Thyroid gland (tissue), 4 donors: Measurements from ENCODE around the gene LIPT1. TPM values are rescaled to one million over a fixed set of nuclear protein-coding genes. Genes with fewer than 3 reads are reported as not detected.
A peak's percentile ranks its signal among the peaks of the same experiment; 100 is the strongest.

Experiments used
- DNase-seq, 2 donors: peaks; one replicate each; pipeline ENCODE4 v3.0.0-alpha.2; 2019
- H3K27ac ChIP-seq, 3 donors: fragments of 200-600 bp; sonication (generic); 1 replicate in 2 of 3; 2 replicates in 1 of 3; pipeline ENCODE4 v1.5.1; 2016 to 2019; ENCODE audit warnings: mild to moderate bottlenecking in 1 of 3, moderate library complexity in 1 of 3
- H3K27me3 ChIP-seq: fragments of 200-600 bp; sonication (generic); one replicate; pipeline ENCODE4 v1.5.1; 2019
- H3K36me3 ChIP-seq, 2 donors: fragments of 200-600 bp; sonication (generic); one replicate each; pipeline ENCODE4 v1.5.1; 2016 to 2019
- H3K4me1 ChIP-seq, 2 donors: fragments of 200-600 bp; sonication (generic); one replicate each; pipeline ENCODE4 v1.5.1; 2017 to 2019
- H3K4me3 ChIP-seq, 3 donors: fragments of 200-600 bp; sonication (generic); replicated peaks in 1 of 3; 1 replicate in 2 of 3; 2 replicates in 1 of 3; pipeline ENCODE4 v1.5.1; 2016; ENCODE audit warnings: mild to moderate bottlenecking in 1 of 3
- H3K9me3 ChIP-seq: fragments of 200-600 bp; sonication (generic); one replicate; pipeline ENCODE4 v1.5.1; 2017
- POLR2A ChIP-seq, 2 donors: fragments of 450-650 bp; IDR thresholded peaks; one replicate each; pipeline ENCODE4 v1.6.1; 2017; ENCODE audit warnings: antibody characterized with exemption in 2 of 2, mild to moderate bottlenecking in 2 of 2, moderate library complexity in 1 of 2
- WGBS, 2 donors: methylation state at CpG; one replicate each; pipeline ENCODE4 v1.1.5; 2017; 5-methylcytosine and 5-hydroxymethylcytosine counted together
- intact Hi-C: fragments of 100-400 bp; cut with DNase I; formaldehyde crosslinking; loops from one replicate; pipeline ENCODE4 v1.15.1; 2023
- total RNA-seq, 4 donors: library from RNA; depleted of rRNA; stranded (reverse); fragments of >200 nt; gene quantifications; one replicate each; pipeline ENCODE4 v1.2.3, GENCODE V29; 2016
- TF ChIP-seq, protein P1 (sequence below), 6 experiments: fragments of 200-600 bp in 3 of 6; fragments of 450-650 bp in 3 of 6; sonication (generic) in 3 of 6; IDR thresholded peaks; one replicate each; pipeline ENCODE4 v1.5.1; 2016 to 2019; ENCODE audit warnings: antibody characterized with exemption in 6 of 6, mild to moderate bottlenecking in 2 of 6, inconsistent platforms in 1 of 6, moderate library complexity in 1 of 6

Gene LIPT1
- total RNA-seq: 10 to 100 TPM; 10.6 to 15.5 (median 12.7) TPM

DNA sequence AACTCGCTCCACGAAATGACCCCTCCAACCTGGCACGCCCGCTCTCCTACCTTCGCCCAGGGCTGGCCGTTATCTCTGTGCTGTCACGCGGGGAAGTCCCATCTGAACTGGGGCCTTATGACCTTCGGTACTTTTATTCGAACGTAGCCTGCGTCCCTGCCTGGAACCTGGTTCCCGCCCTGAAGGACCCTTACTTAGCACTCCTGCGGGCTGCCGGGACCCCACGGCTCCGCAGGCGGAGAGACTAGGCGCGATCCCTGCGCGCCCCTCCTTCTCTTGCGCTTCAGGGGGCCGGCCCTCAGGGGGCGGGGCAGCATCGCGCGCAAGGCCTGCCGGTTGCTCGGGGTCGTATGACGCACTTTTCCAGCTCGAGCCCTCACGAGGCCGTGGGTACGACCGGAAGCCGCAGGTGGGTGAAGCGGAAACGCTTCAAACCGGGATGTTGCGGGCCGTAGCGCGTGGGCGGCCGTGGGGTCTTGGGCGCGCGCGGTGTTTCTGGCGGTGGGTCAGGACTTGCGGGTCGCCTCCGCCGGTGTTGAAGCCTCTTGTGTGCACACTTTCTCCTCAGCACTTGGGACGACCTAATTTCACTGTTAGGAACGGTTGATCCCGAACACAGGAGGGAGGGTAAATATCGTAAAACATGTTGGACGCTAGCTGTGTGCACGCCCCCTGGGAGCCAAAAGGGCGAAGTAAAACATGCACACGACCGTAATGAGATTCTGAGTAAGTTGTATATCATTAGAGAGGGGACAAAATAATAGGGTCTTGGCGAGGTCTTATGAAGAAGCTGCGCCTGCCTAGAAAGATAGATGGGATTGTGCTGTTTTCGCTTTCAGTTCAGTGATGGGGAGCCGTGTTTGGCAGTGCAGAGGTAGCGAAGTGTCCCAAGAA lies at the start of gene LIPT1, which contains the start of gene TSGA10:
LIPT1 (plus strand) TSS at position 325 of the 894 bp plus-strand sequence. CDS start 6,991 bp downstream, outside the sequence.
TSGA10 (minus strand) TSS at position 300 of the 894 bp plus-strand sequence. CDS start 45,503 bp downstream, outside the sequence.
- Histone ChIP-seq H3K4me3 (peak within 1 kb of the TSS; percentile 75 to 95 (median 93)), H3K9me3 (no peaks in the 10 kb centered on the region), H3K27me3 (no peaks in the 10 kb centered on the region), H3K36me3 (no peaks in the 10 kb centered on the region), H3K27ac (peak within 1 kb of the TSS; percentile 93 to 96 (median 95)), H3K4me1 (peaks cover 24 to 28% of the 10 kb centered on the region in 2 donors)
- peak; percentile 95 to 96 for DNase-seq
- 0% methylated on average over 29 to 63 of the region's 70 CpGs for WGBS, 2 donors
- intact Hi-C loops: no loop called here
- TF ChIP-seq POLR2A (IDR thresholded peaks at IDR 0.05): peak; percentile 71 to 98
- TF ChIP-seq, protein P1, sequence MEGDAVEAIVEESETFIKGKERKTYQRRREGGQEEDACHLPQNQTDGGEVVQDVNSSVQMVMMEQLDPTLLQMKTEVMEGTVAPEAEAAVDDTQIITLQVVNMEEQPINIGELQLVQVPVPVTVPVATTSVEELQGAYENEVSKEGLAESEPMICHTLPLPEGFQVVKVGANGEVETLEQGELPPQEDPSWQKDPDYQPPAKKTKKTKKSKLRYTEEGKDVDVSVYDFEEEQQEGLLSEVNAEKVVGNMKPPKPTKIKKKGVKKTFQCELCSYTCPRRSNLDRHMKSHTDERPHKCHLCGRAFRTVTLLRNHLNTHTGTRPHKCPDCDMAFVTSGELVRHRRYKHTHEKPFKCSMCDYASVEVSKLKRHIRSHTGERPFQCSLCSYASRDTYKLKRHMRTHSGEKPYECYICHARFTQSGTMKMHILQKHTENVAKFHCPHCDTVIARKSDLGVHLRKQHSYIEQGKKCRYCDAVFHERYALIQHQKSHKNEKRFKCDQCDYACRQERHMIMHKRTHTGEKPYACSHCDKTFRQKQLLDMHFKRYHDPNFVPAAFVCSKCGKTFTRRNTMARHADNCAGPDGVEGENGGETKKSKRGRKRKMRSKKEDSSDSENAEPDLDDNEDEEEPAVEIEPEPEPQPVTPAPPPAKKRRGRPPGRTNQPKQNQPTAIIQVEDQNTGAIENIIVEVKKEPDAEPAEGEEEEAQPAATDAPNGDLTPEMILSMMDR (IDR thresholded peaks at IDR 0.05): peak in 1 of 6 experiments; percentile 5

DNA sequence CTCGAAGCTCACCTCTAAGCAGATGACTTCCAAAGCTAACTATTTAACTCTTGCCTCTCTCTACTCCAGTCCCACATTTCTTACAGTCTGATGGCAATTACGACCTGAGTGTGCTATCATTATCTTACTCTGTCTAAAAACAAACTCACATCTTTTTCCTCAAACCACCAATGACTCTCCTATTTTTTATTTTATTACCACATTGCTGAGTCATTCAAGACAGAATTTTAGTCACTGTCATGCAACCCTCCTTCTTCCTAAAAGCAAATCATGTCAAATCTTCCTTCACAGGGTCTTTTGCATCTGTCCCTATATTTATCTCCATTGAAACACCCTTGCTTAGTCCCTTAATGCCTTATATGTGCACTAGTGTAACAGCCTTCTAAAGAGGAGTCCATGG lies 47.9 kb upstream of the LIPT1 start:
- no peak overlapping the region for H3K27ac ChIP-seq
- no peaks in the 10 kb centered on the region for H3K4me1 ChIP-seq
- no peak overlapping the region for H3K4me3 ChIP-seq
- no peaks in the 10 kb centered on the region for H3K9me3 ChIP-seq
- TF ChIP-seq, protein P1 (IDR thresholded peaks at IDR 0.05): no peak
- TF ChIP-seq POLR2A (IDR thresholded peaks at IDR 0.05): no peak
- intact Hi-C loops: no loop called here
- H3K27me3 ChIP-seq: no peaks in the 10 kb centered on the region
- DNase-seq: no peak
- H3K36me3 ChIP-seq: no peaks in the 10 kb centered on the region
- WGBS, 2 donors: 71 to 73% methylated on average over 2 of the region's 2 CpGs

DNA sequence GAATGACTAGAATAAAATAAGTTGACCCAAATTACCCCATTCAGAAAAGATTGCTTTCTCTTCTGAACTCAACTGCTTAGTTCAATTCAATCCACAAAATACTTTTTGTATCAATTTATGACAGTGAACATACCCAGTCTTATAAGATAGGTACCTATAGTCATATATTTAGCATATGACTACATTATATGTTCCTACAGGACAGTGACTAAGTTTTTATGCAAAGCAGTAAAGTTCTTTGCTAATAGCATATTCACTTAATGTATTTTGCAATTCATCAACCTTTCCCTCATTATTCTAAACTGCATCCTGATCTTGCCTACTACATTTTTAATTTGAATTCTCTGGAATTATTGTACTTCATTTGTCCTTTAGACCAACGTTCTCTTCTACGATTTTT lies 43.5 kb upstream of the LIPT1 start:
- Histone ChIP-seq H3K4me1 (no peaks in the 10 kb centered on the region), H3K9me3 (no peaks in the 10 kb centered on the region), H3K27me3 (no peaks in the 10 kb centered on the region), H3K4me3 (no peak overlapping the region), H3K36me3 (no peaks in the 10 kb centered on the region), H3K27ac (no peak overlapping the region)
- intact Hi-C loops: no loop called here
- 85 to 95% methylated on average over 2 of the region's 2 CpGs for WGBS, 2 donors
- DNase-seq: no peak
- TF ChIP-seq, protein P1 (IDR thresholded peaks at IDR 0.05): no peak
- TF ChIP-seq POLR2A (IDR thresholded peaks at IDR 0.05): no peak

DNA sequence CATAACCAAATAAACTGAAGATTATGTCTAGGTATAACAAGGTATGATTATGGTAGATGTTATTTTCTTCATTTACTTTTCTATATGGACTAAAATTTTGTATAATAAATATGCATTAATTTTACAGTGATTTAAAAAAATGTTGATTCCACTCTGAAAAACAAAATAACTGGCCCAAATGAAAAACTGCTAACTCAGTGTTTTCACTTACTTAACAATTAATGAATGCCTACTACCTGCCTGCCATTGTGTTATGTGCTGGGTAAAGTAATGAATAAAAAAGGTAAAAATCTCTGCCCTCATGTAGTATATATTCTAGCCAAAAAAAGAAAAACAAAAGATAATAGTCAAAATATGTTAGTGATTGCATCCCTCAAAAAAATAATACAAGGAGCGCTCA lies 42.8 kb upstream of the LIPT1 start:
- no peak overlapping the region for H3K4me3 ChIP-seq
- no peaks in the 10 kb centered on the region for H3K4me1 ChIP-seq
- H3K27me3 ChIP-seq: no peaks in the 10 kb centered on the region
- no peak for DNase-seq
- H3K27ac ChIP-seq: no peak overlapping the region
- H3K9me3 ChIP-seq: no peaks in the 10 kb centered on the region
- H3K36me3 ChIP-seq: no peaks in the 10 kb centered on the region
- intact Hi-C loops: no loop called here
- 67% methylated on average over 1 of the region's 1 CpG for WGBS, 2 donors
- TF ChIP-seq POLR2A (IDR thresholded peaks at IDR 0.05): no peak
- TF ChIP-seq, protein P1 (IDR thresholded peaks at IDR 0.05): no peak

DNA sequence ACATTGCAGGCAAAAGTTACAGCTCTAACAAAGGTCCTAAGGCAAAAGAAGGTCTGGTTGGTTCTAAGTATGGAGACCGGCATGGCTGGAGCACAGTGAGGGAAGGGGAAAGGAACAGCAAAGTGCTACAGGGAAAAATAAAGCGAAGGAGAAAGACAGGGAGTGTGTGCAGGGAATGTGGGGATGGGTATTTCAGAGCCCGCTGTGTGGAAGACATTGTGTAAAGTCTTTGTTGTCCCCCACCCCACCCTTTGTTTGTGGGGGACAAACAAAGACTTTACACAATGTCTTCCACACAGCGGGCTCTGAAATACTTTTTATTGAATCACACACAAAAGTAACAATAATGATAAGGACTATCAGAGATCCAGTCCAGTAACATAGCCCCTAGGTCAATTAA lies 42.1 kb upstream of the LIPT1 start:
- Histone ChIP-seq H3K27ac (no peak overlapping the region), H3K36me3 (no peaks in the 10 kb centered on the region), H3K4me1 (no peaks in the 10 kb centered on the region), H3K9me3 (no peaks in the 10 kb centered on the region), H3K27me3 (no peaks in the 10 kb centered on the region), H3K4me3 (no peak overlapping the region)
- TF ChIP-seq, protein P1 (IDR thresholded peaks at IDR 0.05): no peak
- TF ChIP-seq POLR2A (IDR thresholded peaks at IDR 0.05): no peak
- WGBS, 2 donors: 68 to 77% methylated on average over 4 of the region's 4 CpGs
- DNase-seq: no peak
- intact Hi-C loops: no loop called here
